Erythroblast (primary cell): ENCODE measurements around the gene PTMS.

Source experiments
- GATA1 ChIP-seq: IDR thresholded peaks from 2 replicates; pipeline ENCODE4 v1.6.1; 2011; ENCODE audit warnings: low read depth, mild to moderate bottlenecking, control low read depth, low read length, moderate library complexity
- POLR2A ChIP-seq: IDR thresholded peaks from 2 replicates; pipeline ENCODE4 v1.6.1; 2011; ENCODE audit warnings: mild to moderate bottlenecking, low read length

DNA sequence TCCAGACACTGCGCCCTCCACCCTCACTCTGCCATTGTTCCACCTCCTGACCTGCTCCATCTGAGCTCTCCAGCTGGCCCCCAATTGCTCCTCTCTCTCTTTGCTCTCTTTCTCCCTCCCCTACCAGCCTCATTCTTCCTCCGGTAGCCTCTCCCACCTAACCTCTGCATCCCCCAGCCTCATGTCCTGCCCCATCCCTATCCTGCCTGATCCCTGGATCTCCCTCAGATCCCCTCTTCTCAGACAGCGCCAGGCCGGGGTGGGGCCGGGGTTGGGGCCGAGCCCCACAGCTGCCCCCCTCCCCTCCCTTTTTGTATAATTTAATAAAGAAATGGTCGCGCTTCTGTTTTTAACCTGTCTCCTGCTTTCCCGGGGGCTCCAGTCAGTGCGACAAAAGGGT is 4.4 kb downstream of the PTMS start:
- TF ChIP-seq POLR2A (no peak), GATA1 (no peak)
